ENCODE data around the gene GTF2A2. TPM values are rescaled to one million over a fixed set of nuclear protein-coding genes. Genes with fewer than 3 reads are reported as not detected.

Gene GTF2A2
- polyA plus RNA-seq, 1 of the 3 experiments (the other 2 are of a cell fraction) = 77.4 TPM

- TF ChIP-seq REST (IDR thresholded peaks at IDR 0.05; ENCODE audit: low read depth, low read length) = no peak
- TF ChIP-seq FOXJ3 (CRISPR knock-in tag; IDR thresholded peaks at IDR 0.05) = no peak
- TF ChIP-seq NFIC (IDR thresholded peaks at IDR 0.05; ENCODE audit: borderline replicate concordance) = no peak
- TF ChIP-seq RXRA (IDR thresholded peaks at IDR 0.05; ENCODE audit: borderline replicate concordance, low read depth) = no peak
- no peak for TF ChIP-seq ZBTB33 (IDR thresholded peaks at IDR 0.05; ENCODE audit: borderline replicate concordance, low read depth)
- TF ChIP-seq SMC3 (IDR thresholded peaks at IDR 0.05; ENCODE audit: low read depth, low read length) = peak; percentile 48
- no peak for TF ChIP-seq NRF1 (IDR thresholded peaks at IDR 0.05; ENCODE audit: low read depth, low read length)
- no peak for TF ChIP-seq TEAD4 (IDR thresholded peaks at IDR 0.05; ENCODE audit: borderline replicate concordance, insufficient read depth)
- TF ChIP-seq YY1 (IDR thresholded peaks at IDR 0.05; ENCODE audit: low read depth) = no peak
Measured at GRCh38 chr15:59622289-59622688, 35.0 kb downstream of the GTF2A2 start (continued).

- Histone ChIP-seq H3K27me3 (ENCODE audit: insufficient read depth) (peaks cover 23% of the 10 kb centered on the region; the same call in 1 of the 2 replicates), H2AFZ (ENCODE audit: low read depth) (no peak overlapping the region), H3F3A (replicated peaks; ENCODE audit: insufficient read depth) (no peaks in the 10 kb centered on the region), H3K36me3 (replicated peaks in 1 of 2; ENCODE audit: control insufficient read depth in 1 of 2, insufficient read depth in 2 of 2, low read length in 1 of 2) (no peaks in the 10 kb centered on the region), H3K27ac (ENCODE audit: low read depth in 2 of 2, low read length in 1 of 2) (no peak overlapping the region), H3K4me2 (no peak overlapping the region), H3K9me2 (no peaks in the 10 kb centered on the region), H3K4me3 (ENCODE audit: low read depth in 2 of 2, low read length in 1 of 2) (no peak overlapping the region), H4K20me1 (ENCODE audit: insufficient read depth) (no peaks in the 10 kb centered on the region), H3K9ac (no peak overlapping the region), H3K4me1 (ENCODE audit: control insufficient read depth in 1 of 2, insufficient read depth in 2 of 2, low read depth in 1 of 2, low read length in 1 of 2) (no peaks in the 10 kb centered on the region), H3K9me3 (no peaks in the 10 kb centered on the region), H3K79me2 (ENCODE audit: insufficient read depth) (no peaks in the 10 kb centered on the region)
- ChIA-PET POLR2A (no interaction called here), CTCF (no interaction called here)
- WGBS (ENCODE audit: low lambda C conversion rate) = 16% methylated on average over 4 of the region's 4 CpGs
- no peak for DNase-seq
- TF ChIP-seq RFX5 (IDR thresholded peaks at IDR 0.05; ENCODE audit: low read length) (no peak), ZBTB33 (IDR thresholded peaks at IDR 0.05; ENCODE audit: borderline replicate concordance, low read depth) (no peak), USF1 (IDR thresholded peaks at IDR 0.05; ENCODE audit: borderline replicate concordance, low read depth) (no peak), CTCF (IDR thresholded peaks at IDR 0.05) (no peak), PBX3 (IDR thresholded peaks at IDR 0.05) (no peak), CHD2 (IDR thresholded peaks at IDR 0.05; ENCODE audit: low read length, partially characterized antibody) (no peak), TEAD4 (IDR thresholded peaks at IDR 0.05; ENCODE audit: borderline replicate concordance, insufficient read depth) (no peak), TCF12 (IDR thresholded peaks at IDR 0.05) (no peak), GABPA (IDR thresholded peaks at IDR 0.05; ENCODE audit: low read depth) (no peak), USF2 (IDR thresholded peaks at IDR 0.05; ENCODE audit: borderline replicate concordance, low read depth, low read length) (no peak), NRF1 (IDR thresholded peaks at IDR 0.05; ENCODE audit: low read depth, low read length) (no peak), FOXM1 (IDR thresholded peaks at IDR 0.05; ENCODE audit: low read depth) (no peak)
Measured at GRCh38 chr15:59618406-59618805, 38.9 kb downstream of the GTF2A2 start.

All from SK-N-SH (cell line).